HG02973 (cell line): ENCODE data around the gene ECSCR.

Experiments
- ATAC-seq: cut with Tn5 transposase; IDR thresholded peaks from one replicate; pipeline ENCODE4 v1.9.1; 2021; ENCODE audit warnings: moderate library complexity; ENCODE audit not compliant: unreplicated experiment

The ECSCR gene

GRCh38 chr5:139474890-139475791 lies 12.6 kb upstream of the ECSCR start:
- no peak for ATAC-seq

DNA sequence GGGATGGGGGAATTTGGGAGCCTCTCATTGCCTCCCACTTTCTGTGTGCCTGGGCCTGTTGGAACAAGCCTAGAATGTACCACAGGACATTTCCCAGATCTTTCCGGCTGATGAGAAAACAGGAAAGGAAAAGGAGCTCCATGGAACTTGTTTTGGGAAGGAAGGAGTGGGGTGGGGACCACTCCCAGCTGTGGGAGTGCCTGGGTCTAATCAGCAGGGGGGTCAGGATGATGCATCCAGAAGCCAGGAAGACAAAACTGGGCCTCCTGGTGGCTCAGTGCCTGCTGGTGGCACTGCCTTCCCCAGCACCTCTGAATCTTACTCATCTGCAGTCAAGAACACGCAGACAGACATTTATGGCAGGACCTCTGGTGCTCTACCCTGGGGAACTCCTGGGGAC lies 11.0 kb upstream of the ECSCR start:
- ATAC-seq: no peak

DNA sequence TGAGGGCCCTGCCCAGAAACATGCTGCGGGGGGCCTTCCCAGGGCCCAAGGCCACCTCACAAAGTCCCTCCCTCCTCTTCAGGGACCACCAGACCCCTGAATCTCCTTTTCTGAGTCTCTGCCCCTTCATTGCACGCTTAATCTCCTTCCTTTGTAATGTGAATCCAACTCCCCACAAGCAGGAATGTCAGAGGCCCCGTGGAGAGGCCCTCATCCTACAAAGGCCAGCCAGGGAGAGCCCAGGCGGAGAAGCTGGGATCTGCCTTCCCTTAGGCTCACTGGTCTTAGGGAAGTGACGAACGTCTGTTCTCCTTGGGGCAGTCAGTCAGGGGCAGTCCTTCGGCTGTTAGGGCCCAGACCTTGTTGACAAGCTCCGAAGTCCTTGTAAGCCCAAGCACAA lies 10.6 kb upstream of the ECSCR start:
- ATAC-seq: no peak

GRCh38 chr5:139472386-139473030 lies 10.0 kb upstream of the ECSCR start:
- ATAC-seq: no peak

DNA sequence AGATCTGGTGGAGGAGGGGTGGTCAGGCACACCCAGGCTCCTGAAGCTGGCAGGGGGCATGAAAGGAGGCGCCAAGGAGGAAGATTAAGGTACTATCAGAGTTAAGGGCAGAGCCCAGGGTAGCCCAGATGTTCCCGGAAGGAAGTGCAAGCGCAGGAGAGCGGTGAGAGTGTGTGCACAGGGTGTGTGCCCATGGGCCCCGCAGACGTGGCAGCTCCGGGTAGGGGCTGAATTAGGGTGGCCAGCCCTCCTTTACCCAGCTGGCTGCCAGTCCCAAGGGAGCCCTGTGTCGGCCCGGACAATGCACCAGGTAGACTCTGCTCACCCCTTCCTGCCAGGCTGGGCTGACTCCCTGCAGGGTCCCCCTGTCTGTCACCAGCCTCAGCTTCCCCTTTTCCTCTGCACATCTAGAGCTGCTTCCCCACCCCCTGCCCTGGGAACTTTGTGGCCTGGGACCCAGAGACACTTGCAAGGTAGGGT lies 8.3 kb upstream of the ECSCR start, which contains the start of gene SMIM33:
TSS of gene SMIM33 (plus strand) at position 184 of the 480 bp plus-strand sequence. CDS start at position 302, 118 bp downstream.
- ATAC-seq: no peak

DNA sequence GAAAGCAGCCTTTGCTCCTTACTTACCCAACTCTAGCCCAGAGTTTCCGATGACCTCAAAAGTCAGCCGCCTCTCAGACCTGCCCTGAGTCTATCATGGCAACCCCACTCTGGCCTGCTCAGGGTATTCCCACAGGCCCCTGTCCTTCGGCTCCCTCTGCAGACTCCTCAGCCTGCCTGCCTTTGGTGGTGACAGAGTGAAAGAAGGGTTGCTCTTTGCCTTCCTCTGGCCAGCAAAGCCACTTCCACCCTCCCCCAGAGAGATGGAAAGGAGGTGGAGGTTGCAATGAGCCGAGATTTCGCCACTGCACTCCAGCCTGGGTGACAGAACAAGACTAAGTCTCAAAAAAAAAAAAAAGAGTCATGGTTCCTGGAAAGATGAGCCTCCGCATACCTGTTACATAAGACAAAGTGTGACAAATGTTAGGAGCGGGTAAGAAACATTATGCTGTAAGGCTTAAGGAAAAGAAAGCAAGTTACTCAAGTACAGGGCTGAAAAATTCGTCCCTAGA lies 5.9 kb upstream of the ECSCR start:
- no peak for ATAC-seq

DNA sequence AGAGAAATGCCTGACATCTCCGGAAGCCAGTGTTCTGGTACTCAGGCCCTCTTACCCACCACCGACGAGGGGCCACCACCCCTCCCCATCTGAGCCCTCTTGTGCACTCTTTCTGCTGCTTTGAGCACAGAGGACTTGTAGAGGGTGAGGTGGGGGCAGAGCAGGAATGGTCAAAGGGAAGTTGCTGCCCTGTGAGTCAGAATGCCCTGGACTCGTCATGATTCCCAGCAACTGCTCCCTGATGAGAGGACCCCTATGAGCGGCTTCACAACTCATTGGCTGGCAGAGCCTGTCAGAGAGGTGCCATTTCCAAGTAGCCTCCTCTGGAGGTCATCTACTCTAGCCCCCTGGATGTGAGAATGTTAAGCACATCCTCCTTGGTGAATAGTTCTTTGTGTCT lies 845 bp downstream of the ECSCR start:
- ATAC-seq: no peak

DNA sequence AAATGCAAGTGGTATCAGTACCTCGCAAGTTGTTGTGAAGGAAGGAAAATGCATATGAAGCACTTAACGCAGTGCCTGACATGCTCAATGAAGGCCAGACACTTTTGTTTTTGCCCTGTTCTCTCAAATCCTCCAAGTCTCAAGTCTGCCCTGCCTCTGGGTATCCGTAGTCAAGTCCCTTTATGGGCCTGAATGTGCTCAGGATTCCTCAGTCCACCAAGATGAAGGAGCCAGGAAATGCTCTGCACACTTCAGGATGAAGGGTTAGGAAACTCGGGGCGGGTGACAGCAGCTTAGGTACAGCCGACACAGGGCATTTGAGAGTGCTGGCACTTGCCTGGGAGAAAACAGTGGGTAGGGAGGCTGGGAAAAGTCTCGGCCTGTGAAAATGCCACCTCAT lies 1.4 kb downstream of the ECSCR start:
- no peak for ATAC-seq

GRCh38 chr5:139460455-139460854 lies 2.1 kb downstream of the ECSCR start:
- no peak for ATAC-seq

GRCh38 chr5:139459451-139459934 lies 3.0 kb downstream of the ECSCR start:
- no peak for ATAC-seq

DNA sequence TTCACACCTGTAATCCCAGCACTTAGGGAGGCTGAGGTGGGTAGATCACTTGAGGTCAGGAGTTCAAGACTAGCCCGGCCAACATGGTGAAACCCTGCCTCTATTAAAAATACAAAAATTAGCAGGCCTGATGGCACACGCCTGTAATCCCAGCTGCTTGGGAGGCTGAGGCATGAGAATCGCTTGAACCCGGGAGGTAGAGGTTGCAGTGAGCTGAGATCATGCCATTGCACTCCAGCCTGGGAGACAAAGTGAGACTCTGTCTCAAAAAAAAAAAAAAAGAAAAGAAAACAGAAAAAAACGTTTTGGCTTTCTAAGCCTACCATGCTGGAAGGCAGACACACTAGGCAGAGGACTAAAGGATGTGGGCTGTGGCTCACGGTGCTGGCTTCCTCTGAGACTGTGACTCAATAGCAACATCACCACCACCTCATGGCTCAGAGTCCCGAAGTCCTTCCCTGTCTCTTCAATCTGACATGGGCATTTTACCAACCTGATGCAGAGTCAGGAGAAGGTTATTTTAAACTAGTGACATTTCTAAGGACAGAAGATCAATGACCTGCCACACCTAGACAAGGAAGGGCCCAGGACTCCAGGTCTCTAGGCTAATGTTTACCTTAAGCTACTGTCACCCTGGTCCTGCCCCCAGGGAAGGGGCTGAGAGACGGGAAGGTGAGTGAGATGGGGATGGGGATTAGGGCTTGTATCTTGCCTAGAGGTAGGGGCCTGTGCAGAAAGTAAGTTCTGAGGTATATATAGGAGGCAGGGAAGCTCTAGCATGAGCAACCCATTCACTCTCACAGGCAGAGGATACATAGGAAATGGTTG lies 3.7 kb downstream of the ECSCR start:
- ATAC-seq: peak; percentile 62

- ATAC-seq: no peak
Measured at GRCh38 chr5:139457653-139458306, 4.8 kb downstream of the ECSCR start.

DNA sequence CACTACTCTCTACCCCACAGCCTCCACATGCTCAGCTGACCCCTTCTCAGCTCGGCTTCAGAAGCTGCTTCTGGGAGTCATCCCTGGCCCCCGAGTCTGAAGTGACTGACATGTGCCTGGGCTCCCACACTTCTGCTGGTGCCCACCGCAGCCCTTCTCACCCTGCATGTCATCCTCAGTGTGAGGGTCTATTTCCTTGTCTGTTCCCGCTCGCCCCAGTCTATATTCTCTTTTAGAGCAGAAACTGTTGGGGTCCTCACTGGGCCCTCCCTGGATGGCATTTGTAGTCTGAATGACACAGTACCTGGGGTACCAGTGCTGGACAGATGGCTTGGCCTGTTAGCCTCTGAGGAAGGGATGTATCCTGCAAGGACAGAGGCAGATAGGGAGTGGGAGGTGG lies 5.3 kb downstream of the ECSCR start:
- ATAC-seq: no peak

GRCh38 chr5:139456776-139457175 lies 5.8 kb downstream of the ECSCR start:
- ATAC-seq: no peak

GRCh38 chr5:139454568-139455290 lies 7.8 kb downstream of the ECSCR start:
- ATAC-seq: no peak

GRCh38 chr5:139453683-139454567 lies 8.6 kb downstream of the ECSCR start:
- ATAC-seq: no peak

DNA sequence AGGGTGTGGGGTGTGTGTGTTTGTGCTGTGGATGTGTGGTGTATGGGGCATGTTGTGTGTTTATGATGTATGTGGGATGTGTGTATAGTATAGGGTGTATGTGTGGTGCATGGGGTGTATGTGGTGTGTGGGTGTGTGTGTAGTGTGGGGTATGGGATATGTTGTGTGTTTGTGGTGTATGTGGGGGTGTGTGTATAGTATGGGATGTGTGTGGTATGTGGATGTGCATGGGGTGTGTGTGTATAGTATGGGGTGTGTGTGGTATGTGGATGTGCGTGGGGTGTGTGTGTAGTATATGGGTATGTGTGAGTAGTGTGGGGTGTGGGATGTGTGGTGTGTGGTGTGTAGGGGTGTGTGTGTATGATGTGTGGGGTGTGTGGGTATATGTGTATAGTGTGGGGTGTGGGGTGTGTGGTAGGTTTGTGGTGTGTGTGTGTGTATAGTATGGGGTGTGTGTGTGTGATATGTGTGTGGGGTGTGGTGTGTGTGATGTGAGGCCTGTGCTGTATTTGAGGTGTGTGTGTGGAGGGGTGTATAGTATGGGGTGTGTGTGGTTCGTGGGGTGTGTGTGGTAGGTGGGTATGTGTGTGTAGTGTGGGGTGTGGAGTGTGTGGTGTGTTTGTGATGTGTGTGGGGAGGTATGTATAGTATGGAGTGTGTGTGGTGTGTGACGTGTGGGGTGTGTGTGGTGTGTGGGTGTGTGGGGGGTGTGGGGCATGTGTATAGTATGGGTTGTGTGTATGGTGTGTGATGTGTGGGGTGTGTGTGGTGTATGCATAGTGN lies 10.5 kb downstream of the ECSCR start:
- ATAC-seq: no peak

- ATAC-seq: no peak
Measured at GRCh38 chr5:139451176-139451575, 11.4 kb downstream of the ECSCR start.
